ENCODE data around the gene ZNF219.

The ZNF219 gene

DNA sequence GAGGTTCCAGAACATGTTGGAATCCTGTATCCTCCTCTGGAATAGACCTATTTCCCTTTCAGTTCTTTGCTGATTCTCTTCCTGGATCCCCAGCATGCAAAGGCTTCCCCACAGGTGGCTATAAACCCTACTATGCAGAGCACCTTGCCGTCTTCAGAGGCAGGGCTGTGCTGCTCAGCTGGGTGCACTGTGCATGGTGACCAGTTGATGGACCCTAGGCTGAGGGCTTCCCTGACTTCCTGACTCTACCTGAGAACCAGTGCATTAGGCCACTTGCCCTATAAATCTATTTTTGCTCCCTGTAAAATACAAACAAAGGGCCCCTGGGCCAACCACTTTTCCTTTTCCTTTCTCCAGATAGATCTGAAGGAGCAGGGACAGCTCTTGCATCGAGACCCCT, 14.1 kb downstream of the ZNF219 start:
- no peak overlapping the region for H3K27ac ChIP-seq (ENCODE audit: low read length)
- H3K4me3 ChIP-seq (ENCODE audit: low read depth in 1 of 2, low read length in 2 of 2) = no peak overlapping the region
- no peaks in the 10 kb centered on the region for H3K36me3 ChIP-seq (ENCODE audit: insufficient read depth, low read length)
- peaks cover 11% of the 10 kb centered on the region for H3K27me3 ChIP-seq (ENCODE audit: insufficient read depth, low read length, poor library complexity)
- H3K79me2 ChIP-seq (ENCODE audit: insufficient read depth, low read length) = no peaks in the 10 kb centered on the region
- H3K9ac ChIP-seq (ENCODE audit: low read depth, low read length) = no peak overlapping the region
- DNase-seq (no peak), ATAC-seq (ENCODE audit: insufficient read depth, low read depth) (no peak)
- no peaks in the 10 kb centered on the region for H3K9me3 ChIP-seq (ENCODE audit: insufficient read depth, low read length, severe bottlenecking)
- no peak overlapping the region for H3K4me2 ChIP-seq (ENCODE audit: insufficient read depth, low read length)
- H2AFZ ChIP-seq (ENCODE audit: low read depth, low read length) = no peak overlapping the region
- 0 out of 2 replicates have a peak, but pooled peaks cover 8% of the 10 kb centered on the region for H4K20me1 ChIP-seq (ENCODE audit: insufficient read depth, low read length)
- no peaks in the 10 kb centered on the region for H3K4me1 ChIP-seq (ENCODE audit: insufficient read depth, low read length)
- TF ChIP-seq, protein P1, sequence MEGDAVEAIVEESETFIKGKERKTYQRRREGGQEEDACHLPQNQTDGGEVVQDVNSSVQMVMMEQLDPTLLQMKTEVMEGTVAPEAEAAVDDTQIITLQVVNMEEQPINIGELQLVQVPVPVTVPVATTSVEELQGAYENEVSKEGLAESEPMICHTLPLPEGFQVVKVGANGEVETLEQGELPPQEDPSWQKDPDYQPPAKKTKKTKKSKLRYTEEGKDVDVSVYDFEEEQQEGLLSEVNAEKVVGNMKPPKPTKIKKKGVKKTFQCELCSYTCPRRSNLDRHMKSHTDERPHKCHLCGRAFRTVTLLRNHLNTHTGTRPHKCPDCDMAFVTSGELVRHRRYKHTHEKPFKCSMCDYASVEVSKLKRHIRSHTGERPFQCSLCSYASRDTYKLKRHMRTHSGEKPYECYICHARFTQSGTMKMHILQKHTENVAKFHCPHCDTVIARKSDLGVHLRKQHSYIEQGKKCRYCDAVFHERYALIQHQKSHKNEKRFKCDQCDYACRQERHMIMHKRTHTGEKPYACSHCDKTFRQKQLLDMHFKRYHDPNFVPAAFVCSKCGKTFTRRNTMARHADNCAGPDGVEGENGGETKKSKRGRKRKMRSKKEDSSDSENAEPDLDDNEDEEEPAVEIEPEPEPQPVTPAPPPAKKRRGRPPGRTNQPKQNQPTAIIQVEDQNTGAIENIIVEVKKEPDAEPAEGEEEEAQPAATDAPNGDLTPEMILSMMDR (IDR thresholded peaks at IDR 0.05; ENCODE audit: borderline replicate concordance, extremely low read depth, low read length, poor library complexity, severe bottlenecking) = no peak

DNA sequence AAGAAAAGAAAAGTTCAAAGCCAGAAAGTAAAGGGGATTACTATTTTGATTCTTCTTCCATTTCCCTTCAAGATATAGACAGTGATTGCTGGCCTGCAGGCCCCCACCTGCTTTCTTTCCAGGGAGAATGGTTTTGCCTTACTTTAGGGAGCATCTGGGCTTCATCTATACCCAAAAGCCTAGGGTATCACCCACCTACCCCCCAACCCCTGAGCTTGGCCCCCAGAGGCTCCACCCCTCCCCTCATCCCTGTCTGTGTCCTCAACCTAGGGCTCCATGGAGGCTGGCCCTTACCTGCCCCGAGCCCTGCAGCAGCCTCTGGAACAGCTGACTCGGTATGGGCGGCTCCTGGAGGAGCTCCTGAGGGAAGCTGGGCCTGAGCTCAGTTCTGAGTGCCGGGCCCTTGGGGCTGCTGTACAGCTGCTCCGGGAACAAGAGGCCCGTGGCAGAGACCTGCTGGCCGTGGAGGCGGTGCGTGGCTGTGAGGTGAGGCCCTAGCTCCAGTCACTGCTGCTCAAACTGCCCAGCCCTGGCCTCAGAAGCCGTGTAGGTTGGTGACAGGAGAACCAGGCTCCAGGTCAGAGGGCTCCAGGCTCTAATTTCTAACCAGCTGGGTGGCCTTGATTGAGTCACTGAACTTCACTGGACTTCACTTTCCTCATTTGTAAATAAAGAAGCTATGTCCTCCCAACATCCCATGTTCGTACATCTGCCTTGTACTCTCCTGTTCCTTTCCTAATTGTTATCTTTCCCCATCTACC, 14.7 kb downstream of the ZNF219 start:
- H3K27me3 ChIP-seq (ENCODE audit: insufficient read depth, low read length, poor library complexity) = peaks cover 18% of the 10 kb centered on the region
- ATAC-seq (ENCODE audit: insufficient read depth, low read depth) (no peak), DNase-seq (no peak)
- TF ChIP-seq EZH2 (IDR thresholded peaks at IDR 0.05; ENCODE audit: borderline replicate concordance, low read depth, low read length, severe bottlenecking) = no peak
- TF ChIP-seq, protein P1 (IDR thresholded peaks at IDR 0.05; ENCODE audit: borderline replicate concordance, extremely low read depth, low read length, poor library complexity, severe bottlenecking) = no peak
- H3K4me2 ChIP-seq (ENCODE audit: insufficient read depth, low read length) = no peak overlapping the region
- H3K4me3 ChIP-seq (ENCODE audit: low read depth in 1 of 2, low read length in 2 of 2) = no peak overlapping the region
- no peaks in the 10 kb centered on the region for H3K79me2 ChIP-seq (ENCODE audit: insufficient read depth, low read length)
- H3K4me1 ChIP-seq (ENCODE audit: insufficient read depth, low read length) = no peaks in the 10 kb centered on the region
- no peak overlapping the region for H2AFZ ChIP-seq (ENCODE audit: low read depth, low read length)
- H3K9me3 ChIP-seq (ENCODE audit: insufficient read depth, low read length, severe bottlenecking) = no peaks in the 10 kb centered on the region
- no peak overlapping the region for H3K27ac ChIP-seq (ENCODE audit: low read length)
- H4K20me1 ChIP-seq (ENCODE audit: insufficient read depth, low read length) = 0 out of 2 replicates have a peak, but pooled peaks cover 8% of the 10 kb centered on the region
- H3K36me3 ChIP-seq (ENCODE audit: insufficient read depth, low read length) = no peaks in the 10 kb centered on the region
- H3K9ac ChIP-seq (ENCODE audit: low read depth, low read length) = no peak overlapping the region

DNA sequence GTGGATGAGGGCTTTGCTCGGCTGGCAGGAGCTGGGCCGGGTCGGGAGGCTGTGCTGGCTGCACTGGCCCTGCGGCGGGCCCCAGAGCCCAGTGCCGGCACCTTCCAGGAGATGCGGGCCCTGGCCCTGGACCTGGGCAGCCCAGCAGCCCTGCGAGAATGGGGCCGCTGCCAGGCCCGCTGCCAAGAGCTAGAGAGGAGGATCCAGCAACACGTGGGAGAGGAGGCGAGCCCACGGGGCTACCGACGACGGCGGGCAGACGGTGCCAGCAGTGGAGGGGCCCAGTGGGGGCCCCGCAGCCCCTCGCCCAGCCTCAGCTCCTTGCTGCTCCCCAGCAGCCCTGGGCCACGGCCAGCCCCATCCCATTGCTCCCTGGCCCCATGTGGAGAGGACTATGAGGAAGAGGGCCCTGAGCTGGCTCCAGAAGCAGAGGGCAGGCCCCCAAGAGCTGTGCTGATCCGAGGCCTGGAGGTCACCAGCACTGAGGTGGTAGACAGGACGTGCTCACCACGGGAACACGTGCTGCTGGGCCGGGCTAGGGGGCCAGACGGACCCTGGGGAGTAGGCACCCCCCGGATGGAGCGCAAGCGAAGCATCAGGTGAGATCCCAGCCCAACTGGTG, 16.8 kb downstream of the ZNF219 start:
- Histone ChIP-seq H2AFZ (ENCODE audit: low read depth, low read length) (no peak overlapping the region), H3K4me2 (ENCODE audit: insufficient read depth, low read length) (no peak overlapping the region), H4K20me1 (ENCODE audit: insufficient read depth, low read length) (no peaks in the 10 kb centered on the region), H3K27ac (ENCODE audit: low read length) (no peak overlapping the region), H3K4me3 (ENCODE audit: low read depth in 1 of 2, low read length in 2 of 2) (no peak overlapping the region), H3K36me3 (ENCODE audit: insufficient read depth, low read length) (no peaks in the 10 kb centered on the region), H3K4me1 (ENCODE audit: insufficient read depth, low read length) (no peaks in the 10 kb centered on the region), H3K27me3 (ENCODE audit: insufficient read depth, low read length, poor library complexity) (peaks cover 23% of the 10 kb centered on the region), H3K9ac (ENCODE audit: low read depth, low read length) (no peak overlapping the region), H3K9me3 (ENCODE audit: insufficient read depth, low read length, severe bottlenecking) (no peaks in the 10 kb centered on the region), H3K79me2 (ENCODE audit: insufficient read depth, low read length) (no peaks in the 10 kb centered on the region)
- no peak for DNase-seq
- no peak for ATAC-seq (ENCODE audit: insufficient read depth, low read depth)
- TF ChIP-seq, protein P1 (IDR thresholded peaks at IDR 0.05; ENCODE audit: borderline replicate concordance, extremely low read depth, low read length, poor library complexity, severe bottlenecking) = no peak
- no peak for TF ChIP-seq EZH2 (IDR thresholded peaks at IDR 0.05; ENCODE audit: borderline replicate concordance, low read depth, low read length, severe bottlenecking)
